Bronchial epithelial cell (primary cell): ENCODE data around the gene BTG1. TPM values are rescaled to one million over a fixed set of nuclear protein-coding genes. Genes with fewer than 3 reads are reported as not detected.

Experiments used
- DNase-seq: peaks from one replicate; pipeline ENCODE4 v3.0.0-alpha.2; 2010; ENCODE audit warnings: low read depth
- FAIRE-seq: peaks from 2 replicates; lab custom pipeline; 2011; peaks lifted over from hg19 to GRCh38; lab: Jason Lieb, UNC
- H3K27me3 ChIP-seq: 2 replicates; pipeline ENCODE4 v1.5.1; 2011; ENCODE audit warnings: low read length; ENCODE audit not compliant: control insufficient read depth, insufficient read depth
- H3K36me3 ChIP-seq: 2 replicates; pipeline ENCODE4 v1.5.1; 2011; ENCODE audit warnings: low read length; ENCODE audit not compliant: control insufficient read depth, insufficient read depth
- H3K4me3 ChIP-seq: 2 replicates; pipeline ENCODE4 v1.5.1; 2011; ENCODE audit warnings: mild to moderate bottlenecking, low read depth, low read length, control low read depth
- CTCF ChIP-seq: IDR thresholded peaks from 2 replicates; pipeline ENCODE4 v1.5.1; 2011; ENCODE audit warnings: mild to moderate bottlenecking, moderate library complexity, low read length, control low read depth, inconsistent platforms; ENCODE audit not compliant: insufficient read depth, severe bottlenecking
- total RNA-seq: library from RNA; depleted of rRNA; stranded (reverse); fragments of >200 nt; gene quantifications from 2 replicates; pipeline ENCODE4 v1.2.1, GENCODE V29; 2014

The BTG1 gene
- total RNA-seq, 1 donor from 2014 or later = 14.7 TPM

- no peaks in the 10 kb centered on the region for H3K36me3 ChIP-seq
- no peak for DNase-seq
- no peak for TF ChIP-seq CTCF
- no peaks in the 10 kb centered on the region for H3K27me3 ChIP-seq
- FAIRE-seq = no peak
- no peak overlapping the region for H3K4me3 ChIP-seq
Measured at GRCh38 chr12:92110083-92110640, 35.5 kb downstream of the BTG1 start.

- TF ChIP-seq CTCF = no peak
- Histone ChIP-seq H3K4me3 (no peak overlapping the region), H3K36me3 (no peaks in the 10 kb centered on the region), H3K27me3 (no peaks in the 10 kb centered on the region)
- DNase-seq (no peak), FAIRE-seq (no peak)
Measured at GRCh38 chr12:92109613-92110012, 36.0 kb downstream of the BTG1 start.

GRCh38 chr12:92108651-92109050, 37.0 kb downstream of the BTG1 start:
- TF ChIP-seq CTCF = no peak
- H3K27me3 ChIP-seq = no peaks in the 10 kb centered on the region
- DNase-seq (peak; percentile 17), FAIRE-seq (no peak)
- no peak overlapping the region for H3K4me3 ChIP-seq
- H3K36me3 ChIP-seq = no peaks in the 10 kb centered on the region

GRCh38 chr12:92107621-92108131, 38.0 kb downstream of the BTG1 start:
- DNase-seq = no peak
- FAIRE-seq = no peak
- no peak overlapping the region for H3K4me3 ChIP-seq
- H3K27me3 ChIP-seq = no peaks in the 10 kb centered on the region
- no peak for TF ChIP-seq CTCF
- H3K36me3 ChIP-seq = no peaks in the 10 kb centered on the region

GRCh38 chr12:92107094-92107493, 38.6 kb downstream of the BTG1 start:
- no peaks in the 10 kb centered on the region for H3K27me3 ChIP-seq
- no peak for FAIRE-seq
- DNase-seq = peak; percentile 13
- no peaks in the 10 kb centered on the region for H3K36me3 ChIP-seq
- no peak for TF ChIP-seq CTCF
- no peak overlapping the region for H3K4me3 ChIP-seq

- TF ChIP-seq CTCF = no peak
- no peaks in the 10 kb centered on the region for H3K27me3 ChIP-seq
- DNase-seq (no peak), FAIRE-seq (no peak)
- no peak overlapping the region for H3K4me3 ChIP-seq
- H3K36me3 ChIP-seq = no peaks in the 10 kb centered on the region
Measured at GRCh38 chr12:92105676-92106075, 40.0 kb downstream of the BTG1 start.
